PC-3 (cell line): ENCODE data around the gene KLHL1. TPM values are rescaled to one million over a fixed set of nuclear protein-coding genes. Genes with fewer than 3 reads are reported as not detected.

ENCODE experiments used
- ATAC-seq: fragments of 200-7000 bp; cut with Tn5 transposase; 2 replicates; pipeline ENCODE4 v1.9.1; 2020; ENCODE audit warnings: mild to moderate bottlenecking, moderate library complexity
- BruUV-seq: library from RNA; stranded (reverse); fragments of 400-500 nt; replicated peaks from 2 replicates; lab custom pipeline; 2021; lab: Mats Ljungman, UMichigan
- CTCF ChIA-PET: fragments of 300-600 bp; sonication (Branson Sonifier 250); formaldehyde crosslinking; loops from one replicate; lab custom pipeline; 2022; ENCODE audit warnings: antibody characterized with exemption; lab: Charles Lee
- POLR2A ChIA-PET: fragments of 300-600 bp; sonication (Branson Sonifier 250); formaldehyde crosslinking; loops from one replicate; lab custom pipeline; 2022; ENCODE audit warnings: antibody characterized with exemption; ENCODE audit not compliant: unreplicated experiment; lab: Charles Lee
- DNase-seq: peaks from one replicate; pipeline ENCODE4 v3.0.0-alpha.2; 2015
- H2AFZ ChIP-seq: fragments of 300-600 bp; sonication (generic); 2 replicates; pipeline ENCODE4 v1.6.0; 2016; ENCODE audit warnings: antibody characterized with exemption, low read length
- H3F3A ChIP-seq: fragments of 300-600 bp; sonication (generic); one replicate; pipeline ENCODE4 v1.6.0; 2017; ENCODE audit warnings: antibody characterized with exemption, low read length, control low read depth, mild to moderate bottlenecking; ENCODE audit not compliant: unreplicated experiment
- H3K27ac ChIP-seq: fragments of 300-600 bp; sonication (generic); 2 replicates; pipeline ENCODE4 v1.5.1; 2016; ENCODE audit warnings: mild to moderate bottlenecking, low read length
- H3K27me3 ChIP-seq: fragments of 300-600 bp; sonication (generic); 2 replicates; pipeline ENCODE4 v1.6.1; 2016; ENCODE audit warnings: low read length, mixed read lengths
- H3K36me3 ChIP-seq: fragments of 300-600 bp; sonication (generic); 2 replicates; pipeline ENCODE4 v1.6.1; 2016; ENCODE audit warnings: low read depth, mixed run types, low read length, mixed read lengths
- H3K4me1 ChIP-seq: fragments of 300-600 bp; sonication (generic); 2 replicates; pipeline ENCODE4 v1.5.1; 2016; ENCODE audit warnings: low read length; ENCODE audit not compliant: insufficient read depth
- H3K4me2 ChIP-seq: fragments of 300-600 bp; sonication (generic); 2 replicates; pipeline ENCODE4 v1.6.0; 2016; ENCODE audit warnings: low read length
- H3K4me3 ChIP-seq: fragments of 300-600 bp; sonication (generic); 2 replicates; pipeline ENCODE4 v1.5.1; 2016; ENCODE audit warnings: mild to moderate bottlenecking, low read length, mixed read lengths
- H3K79me2 ChIP-seq: fragments of 300-600 bp; sonication (generic); 2 replicates; pipeline ENCODE4 v1.6.1; 2017; ENCODE audit warnings: low read length, mixed read lengths
- H3K9ac ChIP-seq: fragments of 300-600 bp; sonication (generic); 2 replicates; pipeline ENCODE4 v1.6.0; 2016; ENCODE audit warnings: mild to moderate bottlenecking, low read length
- H3K9me2 ChIP-seq: fragments of 300-600 bp; sonication (generic); replicated peaks from 2 replicates; pipeline ENCODE4 v1.6.1; 2016; ENCODE audit warnings: mixed run types, low read length, mixed read lengths
- H3K9me3 ChIP-seq: fragments of 300-600 bp; sonication (generic); 2 replicates; pipeline ENCODE4 v1.6.1; 2016; ENCODE audit warnings: low read length, mixed read lengths
- H4K20me1 ChIP-seq: fragments of 300-600 bp; sonication (generic); 2 replicates; pipeline ENCODE4 v1.6.1; 2016; ENCODE audit warnings: low read length, mixed read lengths
- CTCF ChIP-seq: fragments of 300-600 bp; sonication (generic); conservative IDR thresholded peaks from 2 replicates; pipeline ENCODE4 v1.5.1; 2017; ENCODE audit warnings: antibody characterized with exemption, low read depth, mild to moderate bottlenecking, low read length
- EZH2 ChIP-seq: fragments of 300-600 bp; sonication (generic); IDR thresholded peaks from one replicate; pipeline ENCODE4 v1.6.1; 2017; ENCODE audit warnings: antibody characterized with exemption, mild to moderate bottlenecking, low read length; ENCODE audit not compliant: unreplicated experiment
- EZH2phosphoT487 ChIP-seq: fragments of 300-600 bp; sonication (generic); IDR thresholded peaks from 2 replicates; pipeline ENCODE4 v1.6.1; 2018; ENCODE audit warnings: mild to moderate bottlenecking, antibody characterized with exemption, low read length, borderline replicate concordance
- intact Hi-C: fragments of 100-400 bp; cut with micrococcal nuclease; formaldehyde crosslinking; loops from 2 replicates; pipeline ENCODE4 v1.9.0; 2023
- total RNA-seq: library from RNA; depleted of rRNA; stranded (reverse); fragments of >200 nt; gene quantifications from 2 replicates; pipeline ENCODE4 v1.2.3, GENCODE V29; 2014; rRNA removed

KLHL1 gene
- total RNA-seq, 1 experiment from 2014 or later = not detected

GRCh38 chr13:69660155-69660554 lies 448.1 kb downstream of the KLHL1 start:
- Histone ChIP-seq H3K4me3 (no peak overlapping the region), H3K9me2 (no peaks in the 10 kb centered on the region), H3K4me1 (no peaks in the 10 kb centered on the region), H3K27ac (no peak overlapping the region), H3K9ac (no peak overlapping the region), H3K79me2 (no peaks in the 10 kb centered on the region), H3K4me2 (no peak overlapping the region), H4K20me1 (no peaks in the 10 kb centered on the region), H3K9me3 (no peaks in the 10 kb centered on the region), H3F3A (no peaks in the 10 kb centered on the region), H3K27me3 (no peaks in the 10 kb centered on the region), H3K36me3 (no peaks in the 10 kb centered on the region), H2AFZ (no peak overlapping the region)
- DNase-seq (no peak), ATAC-seq (no peak)
- TF ChIP-seq EZH2 = no peak
- no peak for TF ChIP-seq EZH2phosphoT487
- no peak for TF ChIP-seq CTCF
- ChIA-PET POLR2A (no interaction called here), CTCF (no interaction called here)
- no TSS peak for BruUV-seq
- intact Hi-C loops = no loop called here

GRCh38 chr13:69657676-69658075 lies 450.6 kb downstream of the KLHL1 start:
- ATAC-seq = no peak
- no peaks in the 10 kb centered on the region for H3F3A ChIP-seq
- no peak overlapping the region for H2AFZ ChIP-seq
- H4K20me1 ChIP-seq = no peaks in the 10 kb centered on the region
- no peaks in the 10 kb centered on the region for H3K36me3 ChIP-seq
- CTCF ChIA-PET = no interaction called here
- TF ChIP-seq CTCF = no peak
- TF ChIP-seq EZH2phosphoT487 = no peak
- no peak for TF ChIP-seq EZH2
- H3K27me3 ChIP-seq = no peaks in the 10 kb centered on the region
- no peak overlapping the region for H3K9ac ChIP-seq
- no peaks in the 10 kb centered on the region for H3K4me1 ChIP-seq
- no peaks in the 10 kb centered on the region for H3K9me2 ChIP-seq
- H3K9me3 ChIP-seq = no peaks in the 10 kb centered on the region
- no peak overlapping the region for H3K4me2 ChIP-seq
- no peak overlapping the region for H3K4me3 ChIP-seq
- H3K79me2 ChIP-seq = no peaks in the 10 kb centered on the region
- no peak overlapping the region for H3K27ac ChIP-seq
- POLR2A ChIA-PET = no interaction called here
- intact Hi-C loops = no loop called here
- no TSS peak for BruUV-seq
- DNase-seq = no peak

- intact Hi-C loops = no loop called here
- no peak for TF ChIP-seq CTCF
- no peak for TF ChIP-seq EZH2phosphoT487
- TF ChIP-seq EZH2 = no peak
These were observed 453.9 kb downstream of the KLHL1 start for GRCh38 chr13:69654392-69654791.

More at GRCh38 chr13:69654392-69654791, 453.9 kb downstream of the KLHL1 start:
- ATAC-seq = no peak
- CTCF ChIA-PET = no interaction called here
- Histone ChIP-seq H3F3A (no peaks in the 10 kb centered on the region), H3K27ac (no peak overlapping the region), H3K4me1 (no peaks in the 10 kb centered on the region), H3K9ac (no peak overlapping the region), H3K9me3 (no peaks in the 10 kb centered on the region), H3K27me3 (no peaks in the 10 kb centered on the region), H3K79me2 (no peaks in the 10 kb centered on the region), H3K4me3 (no peak overlapping the region), H2AFZ (no peak overlapping the region), H3K4me2 (no peak overlapping the region), H3K36me3 (no peaks in the 10 kb centered on the region), H3K9me2 (no peaks in the 10 kb centered on the region), H4K20me1 (no peaks in the 10 kb centered on the region)
- POLR2A ChIA-PET = no interaction called here
- no TSS peak for BruUV-seq
- no peak for DNase-seq

Other genes with a start within 250 kb of the KLHL1 start
- gene ATXN8OS, start 626 bp downstream of the KLHL1 start, total RNA-seq = not detected in 2 replicates